MM.1S (cell line): ENCODE results near the gene MAS1.

Source experiments
- DNase-seq: peaks from one replicate; pipeline ENCODE4 v3.0.0-alpha.2; 2015
- H2AFZ ChIP-seq: fragments of 300-600 bp; sonication (generic); 2 replicates; pipeline ENCODE4 v1.6.0; 2016; ENCODE audit warnings: antibody characterized with exemption, low read length
- H3F3A ChIP-seq: fragments of 300-600 bp; sonication (generic); 2 replicates; pipeline ENCODE4 v1.6.1; 2016; ENCODE audit warnings: mild to moderate bottlenecking, antibody characterized with exemption, low read length, moderate library complexity, mixed read lengths; ENCODE audit not compliant: insufficient read depth
- H3K27ac ChIP-seq: fragments of 300-600 bp; sonication (generic); 2 replicates; pipeline ENCODE4 v1.5.1; 2016; ENCODE audit warnings: mild to moderate bottlenecking, low read length
- H3K27me3 ChIP-seq: fragments of 300-600 bp; sonication (generic); replicated peaks from 2 replicates; pipeline ENCODE4 v1.6.0; 2016; ENCODE audit warnings: low read length; ENCODE audit not compliant: insufficient read depth
- H3K36me3 ChIP-seq: fragments of 300-600 bp; sonication (generic); replicated peaks from 2 replicates; pipeline ENCODE4 v1.6.1; 2016; ENCODE audit warnings: mild to moderate bottlenecking, low read length, mixed read lengths; ENCODE audit not compliant: insufficient read depth
- H3K4me1 ChIP-seq: fragments of 300-600 bp; sonication (generic); 2 replicates; pipeline ENCODE4 v1.6.1; 2016; ENCODE audit warnings: low read length, mixed read lengths
- H3K4me2 ChIP-seq: fragments of 300-600 bp; sonication (generic); 2 replicates; pipeline ENCODE4 v1.6.0; 2016; ENCODE audit warnings: low read depth, low read length
- H3K4me3 ChIP-seq: fragments of 300-600 bp; sonication (generic); 2 replicates; pipeline ENCODE4 v1.5.1; 2016; ENCODE audit warnings: low read length, mixed read lengths
- H3K79me2 ChIP-seq: fragments of 300-600 bp; sonication (generic); 2 replicates; pipeline ENCODE4 v1.6.1; 2016; ENCODE audit warnings: mixed run types, low read length, mixed read lengths
- H3K9ac ChIP-seq: fragments of 300-600 bp; sonication (generic); 2 replicates; pipeline ENCODE4 v1.6.1; 2016; ENCODE audit warnings: low read length, mixed read lengths
- H3K9me2 ChIP-seq: fragments of 300-600 bp; sonication (generic); replicated peaks from 2 replicates; pipeline ENCODE4 v1.6.1; 2016; ENCODE audit warnings: mild to moderate bottlenecking, low read length, mixed read lengths; ENCODE audit not compliant: insufficient read depth
- H3K9me3 ChIP-seq: fragments of 300-600 bp; sonication (generic); replicated peaks from 2 replicates; pipeline ENCODE4 v1.6.1; 2016; ENCODE audit warnings: mild to moderate bottlenecking, low read length, mixed read lengths; ENCODE audit not compliant: insufficient read depth
- H4K20me1 ChIP-seq: fragments of 300-600 bp; sonication (generic); 2 replicates; pipeline ENCODE4 v1.6.1; 2016; ENCODE audit warnings: mild to moderate bottlenecking, low read length, moderate library complexity, mixed read lengths; ENCODE audit not compliant: insufficient read depth
- EZH2 ChIP-seq: fragments of 300-600 bp; sonication (generic); optimal IDR thresholded peaks from 2 replicates; pipeline ENCODE3; 2017; ENCODE audit warnings: low read depth, mild to moderate bottlenecking, antibody characterized with exemption, low read length, mixed read lengths
- EZH2phosphoT487 ChIP-seq: fragments of 300-600 bp; sonication (generic); IDR thresholded peaks from 2 replicates; pipeline ENCODE4 v1.6.1; 2018; ENCODE audit warnings: antibody characterized with exemption, low read length
- TF ChIP-seq, protein P1 (sequence below): fragments of 300-600 bp; sonication (generic); IDR thresholded peaks from 2 replicates; pipeline ENCODE4 v1.5.1; 2016; ENCODE audit warnings: antibody characterized with exemption, low read length, mixed read lengths

Gene MAS1

DNA sequence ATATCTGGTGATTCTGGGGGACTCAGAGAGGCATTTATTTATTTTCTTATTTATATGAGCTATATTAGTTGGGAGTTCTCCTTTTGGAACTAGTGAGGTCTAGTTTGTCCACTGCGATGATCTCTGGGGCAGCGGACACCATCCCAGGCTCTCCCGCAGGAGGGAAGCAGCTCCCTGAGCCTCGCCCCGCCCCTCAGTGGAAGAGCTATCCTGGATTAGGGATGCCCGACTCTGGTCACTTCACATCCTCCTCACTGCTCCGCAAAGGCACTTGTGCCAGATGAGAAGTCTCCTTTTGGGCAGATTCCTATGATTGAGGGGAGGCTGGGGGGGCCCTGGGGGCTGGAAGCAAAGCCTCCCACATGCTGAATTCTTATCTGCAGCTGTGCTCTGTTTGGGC is 3.6 kb upstream of the MAS1 start:
- H3K4me2 ChIP-seq = no peak overlapping the region
- no peaks in the 10 kb centered on the region for H3K4me1 ChIP-seq
- no peaks in the 10 kb centered on the region for H3K79me2 ChIP-seq
- H3K4me3 ChIP-seq = no peak overlapping the region
- H3K9me3 ChIP-seq = no peaks in the 10 kb centered on the region
- TF ChIP-seq, protein P1, sequence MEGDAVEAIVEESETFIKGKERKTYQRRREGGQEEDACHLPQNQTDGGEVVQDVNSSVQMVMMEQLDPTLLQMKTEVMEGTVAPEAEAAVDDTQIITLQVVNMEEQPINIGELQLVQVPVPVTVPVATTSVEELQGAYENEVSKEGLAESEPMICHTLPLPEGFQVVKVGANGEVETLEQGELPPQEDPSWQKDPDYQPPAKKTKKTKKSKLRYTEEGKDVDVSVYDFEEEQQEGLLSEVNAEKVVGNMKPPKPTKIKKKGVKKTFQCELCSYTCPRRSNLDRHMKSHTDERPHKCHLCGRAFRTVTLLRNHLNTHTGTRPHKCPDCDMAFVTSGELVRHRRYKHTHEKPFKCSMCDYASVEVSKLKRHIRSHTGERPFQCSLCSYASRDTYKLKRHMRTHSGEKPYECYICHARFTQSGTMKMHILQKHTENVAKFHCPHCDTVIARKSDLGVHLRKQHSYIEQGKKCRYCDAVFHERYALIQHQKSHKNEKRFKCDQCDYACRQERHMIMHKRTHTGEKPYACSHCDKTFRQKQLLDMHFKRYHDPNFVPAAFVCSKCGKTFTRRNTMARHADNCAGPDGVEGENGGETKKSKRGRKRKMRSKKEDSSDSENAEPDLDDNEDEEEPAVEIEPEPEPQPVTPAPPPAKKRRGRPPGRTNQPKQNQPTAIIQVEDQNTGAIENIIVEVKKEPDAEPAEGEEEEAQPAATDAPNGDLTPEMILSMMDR = no peak
- TF ChIP-seq EZH2 (no peak), EZH2phosphoT487 (no peak)
- no peak for DNase-seq
- H3F3A ChIP-seq = no peaks in the 10 kb centered on the region
- H3K27me3 ChIP-seq = no peaks in the 10 kb centered on the region
- no peak overlapping the region for H2AFZ ChIP-seq
- no peak overlapping the region for H3K27ac ChIP-seq
- no peaks in the 10 kb centered on the region for H3K9me2 ChIP-seq
- H3K9ac ChIP-seq = no peak overlapping the region
- H3K36me3 ChIP-seq = no peaks in the 10 kb centered on the region
- no peaks in the 10 kb centered on the region for H4K20me1 ChIP-seq

DNA sequence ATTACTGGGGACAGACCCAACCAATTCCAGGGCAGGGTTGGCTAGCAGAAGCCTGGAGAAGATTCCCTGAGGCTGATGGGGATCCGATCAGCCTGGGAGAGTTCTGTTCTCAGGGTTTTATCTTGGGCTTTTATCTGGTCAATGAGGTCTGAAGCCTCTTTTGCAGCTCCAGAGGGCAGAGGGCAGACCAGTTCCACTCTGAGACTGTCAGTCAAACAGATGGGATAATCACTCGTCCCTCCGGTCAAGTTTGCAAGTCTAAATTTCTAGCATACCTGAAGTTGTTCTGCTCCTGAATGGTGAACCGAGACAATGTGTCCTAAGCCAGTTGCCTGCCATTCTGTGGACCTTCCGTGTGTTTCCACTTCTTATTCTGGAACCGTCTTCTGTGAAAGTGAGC is 3.0 kb upstream of the MAS1 start:
- H3K27me3 ChIP-seq = no peaks in the 10 kb centered on the region
- no peak overlapping the region for H3K4me3 ChIP-seq
- H3K9me3 ChIP-seq = no peaks in the 10 kb centered on the region
- no peaks in the 10 kb centered on the region for H3K36me3 ChIP-seq
- H4K20me1 ChIP-seq = no peaks in the 10 kb centered on the region
- DNase-seq = no peak
- no peaks in the 10 kb centered on the region for H3K79me2 ChIP-seq
- H2AFZ ChIP-seq = no peak overlapping the region
- TF ChIP-seq, protein P1 = no peak
- TF ChIP-seq EZH2 (no peak), EZH2phosphoT487 (no peak)
- H3F3A ChIP-seq = no peaks in the 10 kb centered on the region
- no peaks in the 10 kb centered on the region for H3K4me1 ChIP-seq
- no peak overlapping the region for H3K27ac ChIP-seq
- no peaks in the 10 kb centered on the region for H3K9me2 ChIP-seq
- no peak overlapping the region for H3K4me2 ChIP-seq
- H3K9ac ChIP-seq = no peak overlapping the region

DNA sequence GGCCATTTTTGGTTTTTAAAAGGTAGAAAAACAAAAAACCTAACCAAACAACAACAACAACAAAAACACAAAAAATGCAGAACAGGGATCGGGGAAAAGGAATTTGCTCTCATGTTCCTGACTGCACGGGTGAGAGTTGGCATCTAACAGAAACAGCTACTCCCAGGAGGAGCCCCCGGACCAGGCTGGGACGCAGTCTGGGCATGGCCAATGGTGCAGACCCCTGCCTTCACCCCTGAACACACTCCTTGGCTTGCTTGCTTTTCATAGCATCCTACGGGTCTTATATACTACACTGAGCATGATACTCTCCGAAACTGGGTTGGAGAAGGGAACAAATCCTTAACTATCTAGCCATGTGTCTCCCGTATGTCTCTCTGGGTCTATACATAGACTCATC is 587 bp upstream of the MAS1 start:
- no peaks in the 10 kb centered on the region for H3F3A ChIP-seq
- H3K9me3 ChIP-seq = no peaks in the 10 kb centered on the region
- H3K27me3 ChIP-seq = no peaks in the 10 kb centered on the region
- no peaks in the 10 kb centered on the region for H3K4me1 ChIP-seq
- no peak overlapping the region for H3K27ac ChIP-seq
- TF ChIP-seq EZH2 (no peak), EZH2phosphoT487 (no peak)
- TF ChIP-seq, protein P1 = no peak
- no peaks in the 10 kb centered on the region for H3K9me2 ChIP-seq
- no peak overlapping the region for H2AFZ ChIP-seq
- no peak overlapping the region for H3K4me3 ChIP-seq
- no peak overlapping the region for H3K4me2 ChIP-seq
- H3K79me2 ChIP-seq = no peaks in the 10 kb centered on the region
- no peaks in the 10 kb centered on the region for H3K36me3 ChIP-seq
- DNase-seq = no peak
- H4K20me1 ChIP-seq = no peaks in the 10 kb centered on the region
- H3K9ac ChIP-seq = no peak overlapping the region
